ENCODE results near the gene EPHB3. TPM values are rescaled to one million over a fixed set of nuclear protein-coding genes. Genes with fewer than 3 reads are reported as not detected.
A peak's percentile ranks its signal among the peaks of the same experiment; 100 is the strongest.

The EPHB3 gene
- total RNA-seq, 1 donor from 2014 or later = 7.8 TPM

DNA sequence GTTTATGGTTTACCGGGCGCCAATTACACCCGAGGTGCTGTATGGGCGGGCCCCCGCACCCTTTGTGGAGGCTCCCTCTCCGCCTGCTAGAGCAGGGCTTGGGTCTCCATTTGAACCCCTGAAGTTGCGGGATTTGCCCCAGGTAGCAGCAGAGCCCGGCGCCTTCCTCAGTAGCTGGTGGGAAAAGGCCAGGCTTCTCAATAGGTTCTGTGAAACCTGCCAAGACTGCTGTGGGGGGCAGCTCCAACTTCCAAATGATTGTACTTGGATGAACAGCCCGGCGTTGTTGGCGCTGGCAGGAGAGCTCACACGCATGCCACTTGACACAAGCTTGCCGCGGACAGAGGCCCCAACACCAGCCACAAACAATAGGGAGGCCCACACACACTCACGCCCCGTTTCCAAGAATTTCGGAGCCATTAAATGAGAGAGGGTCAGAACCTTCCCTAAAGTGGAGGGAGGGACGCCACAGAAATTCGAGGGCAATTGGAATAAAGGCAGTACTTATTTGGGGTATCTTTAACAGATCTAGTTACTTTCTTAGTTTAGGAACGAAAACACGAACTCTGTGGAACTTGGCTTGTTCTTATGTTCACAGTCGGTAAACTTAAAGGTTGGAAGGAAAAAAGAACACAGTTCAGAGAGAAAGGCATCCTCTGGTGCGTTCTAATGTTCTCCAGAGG, 1.4 kb downstream of the EPHB3 start:
- Histone ChIP-seq H3K27ac (peak overlapping the region; percentile 82), H3K27me3 (no peaks in the 10 kb centered on the region), H3K36me3 (no peaks in the 10 kb centered on the region), H3K9me3 (no peaks in the 10 kb centered on the region), H3K4me3 (peak overlapping the region; percentile 67), H3K4me1 (peaks cover 46% of the 10 kb centered on the region)
- no peak for DNase-seq
- TF ChIP-seq, protein P1, sequence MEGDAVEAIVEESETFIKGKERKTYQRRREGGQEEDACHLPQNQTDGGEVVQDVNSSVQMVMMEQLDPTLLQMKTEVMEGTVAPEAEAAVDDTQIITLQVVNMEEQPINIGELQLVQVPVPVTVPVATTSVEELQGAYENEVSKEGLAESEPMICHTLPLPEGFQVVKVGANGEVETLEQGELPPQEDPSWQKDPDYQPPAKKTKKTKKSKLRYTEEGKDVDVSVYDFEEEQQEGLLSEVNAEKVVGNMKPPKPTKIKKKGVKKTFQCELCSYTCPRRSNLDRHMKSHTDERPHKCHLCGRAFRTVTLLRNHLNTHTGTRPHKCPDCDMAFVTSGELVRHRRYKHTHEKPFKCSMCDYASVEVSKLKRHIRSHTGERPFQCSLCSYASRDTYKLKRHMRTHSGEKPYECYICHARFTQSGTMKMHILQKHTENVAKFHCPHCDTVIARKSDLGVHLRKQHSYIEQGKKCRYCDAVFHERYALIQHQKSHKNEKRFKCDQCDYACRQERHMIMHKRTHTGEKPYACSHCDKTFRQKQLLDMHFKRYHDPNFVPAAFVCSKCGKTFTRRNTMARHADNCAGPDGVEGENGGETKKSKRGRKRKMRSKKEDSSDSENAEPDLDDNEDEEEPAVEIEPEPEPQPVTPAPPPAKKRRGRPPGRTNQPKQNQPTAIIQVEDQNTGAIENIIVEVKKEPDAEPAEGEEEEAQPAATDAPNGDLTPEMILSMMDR (IDR thresholded peaks at IDR 0.05) = no peak
- ATAC-seq = no peak
- intact Hi-C loops (cut with DNase I) = no loop called here

DNA sequence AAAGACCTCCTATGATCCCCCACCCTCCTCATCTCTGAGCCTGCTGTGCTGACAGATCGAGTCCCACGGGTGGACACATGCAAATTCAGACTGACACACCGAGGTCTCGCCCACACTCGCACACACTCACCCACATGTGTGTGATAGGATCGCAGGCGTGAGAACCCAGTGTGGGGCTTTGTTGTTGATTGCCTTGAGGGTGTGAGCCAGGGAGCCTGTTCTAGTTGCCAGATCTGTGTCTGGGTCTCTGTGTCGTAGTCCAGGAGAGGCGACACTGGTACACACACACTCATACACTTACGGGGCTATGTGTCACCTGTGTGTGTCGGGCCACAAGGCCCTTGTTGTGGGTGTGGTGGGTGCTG, 2.0 kb downstream of the EPHB3 start:
- H3K4me1 ChIP-seq = peaks cover 48% of the 10 kb centered on the region
- intact Hi-C loops (cut with DNase I) = no loop called here
- TF ChIP-seq, protein P1 (IDR thresholded peaks at IDR 0.05) = no peak
- no peaks in the 10 kb centered on the region for H3K36me3 ChIP-seq
- no peaks in the 10 kb centered on the region for H3K27me3 ChIP-seq
- ATAC-seq (no peak), DNase-seq (no peak)
- no peaks in the 10 kb centered on the region for H3K9me3 ChIP-seq
- peak overlapping the region; percentile 82 for H3K27ac ChIP-seq
- peak overlapping the region; percentile 67 for H3K4me3 ChIP-seq

DNA sequence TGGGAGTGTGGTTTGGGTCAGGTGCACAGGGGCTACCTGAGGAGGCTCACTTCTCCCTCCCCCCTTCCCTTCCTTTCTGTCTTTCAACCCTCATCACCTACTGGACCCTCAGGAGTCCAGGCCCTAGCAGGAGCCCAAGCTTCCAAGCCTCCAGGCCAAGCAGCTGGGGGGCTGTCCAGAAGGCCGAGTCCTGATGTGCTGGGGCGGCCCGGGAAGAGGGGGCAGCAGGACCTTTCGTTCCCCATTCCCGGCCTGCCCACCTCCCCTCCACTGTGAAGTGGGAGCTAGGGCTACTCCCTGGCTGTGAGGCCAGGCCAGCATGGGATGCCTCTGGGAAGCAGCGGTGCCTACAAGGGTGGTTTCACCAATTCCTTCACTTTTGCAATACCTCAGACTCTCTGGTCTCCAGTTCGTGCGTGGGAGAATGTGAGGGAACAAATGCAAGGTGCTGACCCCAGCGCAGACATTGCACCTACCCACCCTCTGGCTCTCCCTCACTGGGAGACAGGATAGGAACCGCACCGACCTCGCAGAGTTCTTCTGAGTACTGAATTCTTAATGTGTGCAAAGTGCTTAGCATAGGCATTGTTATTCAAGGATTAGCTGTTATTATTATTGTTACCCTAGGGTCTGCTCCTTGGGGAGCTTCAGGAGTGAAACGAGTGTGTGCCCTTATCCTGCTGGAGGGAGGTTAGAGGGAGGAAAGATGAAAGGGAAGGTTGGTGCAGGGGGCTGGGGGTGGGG, 2.5 kb downstream of the EPHB3 start:
- Histone ChIP-seq H3K27ac (peak overlapping the region; percentile 82), H3K27me3 (no peaks in the 10 kb centered on the region), H3K4me3 (peak overlapping the region; percentile 67), H3K36me3 (no peaks in the 10 kb centered on the region), H3K4me1 (peaks cover 44% of the 10 kb centered on the region), H3K9me3 (no peaks in the 10 kb centered on the region)
- ATAC-seq (no peak), DNase-seq (no peak)
- intact Hi-C loops (cut with DNase I) = no loop called here
- TF ChIP-seq, protein P1 (IDR thresholded peaks at IDR 0.05) = no peak

DNA sequence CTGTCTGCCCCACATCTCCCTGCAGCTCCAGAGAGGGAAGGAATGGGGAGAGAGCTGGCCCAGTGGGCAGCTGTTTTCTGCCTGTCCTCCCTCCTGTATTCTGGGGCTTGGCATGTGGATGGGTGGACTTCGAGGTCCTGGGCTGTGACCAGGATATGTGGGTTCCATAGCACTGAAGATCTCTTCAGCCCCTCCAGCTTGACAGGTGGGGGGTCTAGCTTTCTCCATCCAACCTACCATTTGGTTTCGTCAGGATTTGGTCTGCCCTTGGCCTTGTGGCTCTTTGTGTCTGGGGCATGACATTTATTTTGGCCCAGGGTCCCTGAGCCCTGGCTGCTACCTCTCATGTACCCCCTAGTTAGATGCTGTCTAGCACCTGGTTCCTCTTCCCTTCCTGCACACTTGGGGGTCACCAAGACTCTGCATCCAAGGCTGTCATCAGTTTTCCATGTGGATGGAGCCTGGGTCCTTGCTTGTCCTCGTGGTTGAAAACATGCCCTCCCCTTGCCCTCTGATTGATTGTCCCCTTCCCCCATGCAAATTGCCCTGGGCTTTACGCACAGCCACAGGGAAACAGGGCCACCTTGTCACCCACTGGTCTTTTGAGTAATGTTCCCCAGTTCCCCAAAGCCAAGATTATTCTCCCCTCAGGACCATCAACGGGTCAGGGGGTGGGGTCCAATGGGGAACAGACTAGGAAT, 3.2 kb downstream of the EPHB3 start:
- DNase-seq (no peak), ATAC-seq (no peak)
- Histone ChIP-seq H3K27ac (peak overlapping the region; percentile 82), H3K36me3 (no peaks in the 10 kb centered on the region), H3K9me3 (no peaks in the 10 kb centered on the region), H3K4me3 (no peak overlapping the region), H3K27me3 (no peaks in the 10 kb centered on the region), H3K4me1 (peaks cover 47% of the 10 kb centered on the region)
- intact Hi-C loops (cut with DNase I) = no loop called here
- TF ChIP-seq, protein P1 (IDR thresholded peaks at IDR 0.05) = no peak

DNA sequence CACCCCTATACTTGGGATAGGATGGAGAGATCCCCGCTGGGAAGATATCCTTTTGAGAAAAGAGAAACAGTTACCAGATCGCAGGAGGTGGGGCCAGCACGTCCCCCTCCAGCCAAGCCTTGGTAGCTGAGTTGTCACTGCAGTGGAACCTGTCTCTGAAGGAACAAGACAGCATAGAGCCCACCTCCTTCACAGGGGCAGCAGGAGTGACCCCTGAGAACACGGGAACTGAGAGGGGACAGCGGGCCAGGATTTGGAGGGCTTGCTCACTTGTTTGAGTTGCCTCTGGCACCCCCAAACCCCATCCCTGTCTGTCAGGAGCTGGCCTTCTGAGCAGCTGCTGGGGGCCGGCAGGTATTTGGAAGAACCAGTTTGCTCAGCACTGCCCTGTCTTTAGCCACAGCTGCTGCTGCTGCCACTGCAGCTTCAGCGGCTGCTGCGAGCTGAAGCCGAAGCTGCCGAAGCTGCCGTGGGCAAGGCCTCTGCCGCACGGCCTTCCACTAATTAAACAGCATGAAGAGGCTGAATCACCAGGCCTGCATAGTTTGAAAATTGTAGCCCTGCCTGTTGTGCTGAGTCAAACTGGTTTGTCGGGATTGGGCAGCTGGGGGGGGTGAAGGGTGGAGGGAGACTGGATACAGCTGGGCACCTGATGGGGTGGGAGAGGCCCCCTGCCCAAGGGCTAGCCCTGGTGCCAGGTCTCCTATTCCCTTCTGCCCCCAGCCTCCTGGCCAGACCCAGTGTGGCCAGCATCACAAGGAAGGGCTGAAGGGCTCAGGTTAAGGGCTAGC, 4.0 kb downstream of the EPHB3 start:
- ATAC-seq (peak; percentile 51), DNase-seq (peak; percentile 91)
- no peak overlapping the region for H3K4me3 ChIP-seq
- H3K4me1 ChIP-seq = peaks cover 47% of the 10 kb centered on the region
- intact Hi-C loops (cut with DNase I) = no loop called here
- H3K27ac ChIP-seq = peak overlapping the region; percentile 82
- H3K36me3 ChIP-seq = no peaks in the 10 kb centered on the region
- no peaks in the 10 kb centered on the region for H3K27me3 ChIP-seq
- TF ChIP-seq, protein P1 (IDR thresholded peaks at IDR 0.05) = no peak
- no peaks in the 10 kb centered on the region for H3K9me3 ChIP-seq
